Coronary artery (tissue), 2 donors: ENCODE data around the gene ACTL7A.

Experiments
- DNase-seq: peaks from one replicate; pipeline ENCODE4 v3.0.0-alpha.2; 2017; ENCODE audit warnings: low spot score
- H3K27ac ChIP-seq, 2 donors: fragments of 200-600 bp; sonication (generic); one replicate each; pipeline ENCODE4 v1.5.1; 2016 to 2019
- H3K4me3 ChIP-seq: fragments of 200-600 bp; sonication (generic); 2 replicates; pipeline ENCODE4 v1.5.1; 2016; ENCODE audit warnings: mild to moderate bottlenecking, moderate library complexity
- CTCF ChIP-seq: fragments of 200-600 bp; sonication (generic); IDR thresholded peaks from one replicate; pipeline ENCODE4 v1.5.1; 2019; ENCODE audit warnings: antibody characterized with exemption

Gene ACTL7A

GRCh38 chr9:108874058-108874788, 12.2 kb downstream of the ACTL7A start:
- Histone ChIP-seq H3K4me3 (no peak overlapping the region), H3K27ac (no peak overlapping the region)
- DNase-seq: no peak
- TF ChIP-seq CTCF: no peak

GRCh38 chr9:108876425-108876824, 14.4 kb downstream of the ACTL7A start:
- no peak overlapping the region for H3K4me3 ChIP-seq
- no peak for TF ChIP-seq CTCF
- H3K27ac ChIP-seq: no peak overlapping the region
- no peak for DNase-seq

- no peak overlapping the region for H3K4me3 ChIP-seq
- TF ChIP-seq CTCF: no peak
- no peak for DNase-seq
- H3K27ac ChIP-seq: no peak overlapping the region
Observed at GRCh38 chr9:108877524-108877923, 15.5 kb downstream of the ACTL7A start.

GRCh38 chr9:108880738-108881316, 18.8 kb downstream of the ACTL7A start:
- no peak overlapping the region for H3K4me3 ChIP-seq
- TF ChIP-seq CTCF: no peak
- H3K27ac ChIP-seq: no peak overlapping the region
- no peak for DNase-seq

GRCh38 chr9:108882052-108882888, 20.2 kb downstream of the ACTL7A start:
- TF ChIP-seq CTCF: no peak

GRCh38 chr9:108883085-108883484, 21.0 kb downstream of the ACTL7A start:
- DNase-seq: no peak
- Histone ChIP-seq H3K27ac (no peak overlapping the region), H3K4me3 (no peak overlapping the region)
- TF ChIP-seq CTCF: no peak

More at GRCh38 chr9:108882052-108882888, 20.2 kb downstream of the ACTL7A start:
- H3K27ac ChIP-seq: no peak overlapping the region
- DNase-seq: no peak
- no peak overlapping the region for H3K4me3 ChIP-seq
